GM21717 (cell line): ENCODE data around the gene SLC20A1.
"Not testable (repeated sequence)": the region's sequence is repeated elsewhere in the genome, so short reads cannot be mapped to it uniquely, and the experiment has no call there.

Experiments
- ATAC-seq: cut with Tn5 transposase; IDR thresholded peaks from one replicate; pipeline ENCODE4 v1.9.1; 2021; ENCODE audit warnings: mild to moderate bottlenecking, moderate library complexity; ENCODE audit not compliant: unreplicated experiment

Gene SLC20A1

GRCh38 chr2:112703684-112704083 is 57.9 kb downstream of the SLC20A1 start:
- no peak for ATAC-seq

- ATAC-seq = no peak
Observed at GRCh38 chr2:112705575-112705974, 59.8 kb downstream of the SLC20A1 start.

- ATAC-seq = peak; percentile 39
Observed at GRCh38 chr2:112706170-112706664, 60.5 kb downstream of the SLC20A1 start.

GRCh38 chr2:112706947-112707346 is 61.2 kb downstream of the SLC20A1 start:
- not testable (repeated sequence) for ATAC-seq

- no peak for ATAC-seq
Observed at GRCh38 chr2:112708968-112709367, 63.2 kb downstream of the SLC20A1 start.

GRCh38 chr2:112709703-112710102 is 64.0 kb downstream of the SLC20A1 start:
- ATAC-seq = no peak

- no peak for ATAC-seq
Observed at GRCh38 chr2:112710956-112711750, 65.4 kb downstream of the SLC20A1 start.

GRCh38 chr2:112712465-112712864 is 66.7 kb downstream of the SLC20A1 start:
- ATAC-seq = no peak

- no peak for ATAC-seq
Observed at GRCh38 chr2:112712903-112713584, 67.3 kb downstream of the SLC20A1 start.
